GM19455 (cell line): ENCODE data around the gene AUTS2.

Experiments
- ATAC-seq: cut with Tn5 transposase; IDR thresholded peaks from one replicate; pipeline ENCODE4 v1.9.1; 2021; ENCODE audit not compliant: unreplicated experiment

AUTS2 gene

DNA sequence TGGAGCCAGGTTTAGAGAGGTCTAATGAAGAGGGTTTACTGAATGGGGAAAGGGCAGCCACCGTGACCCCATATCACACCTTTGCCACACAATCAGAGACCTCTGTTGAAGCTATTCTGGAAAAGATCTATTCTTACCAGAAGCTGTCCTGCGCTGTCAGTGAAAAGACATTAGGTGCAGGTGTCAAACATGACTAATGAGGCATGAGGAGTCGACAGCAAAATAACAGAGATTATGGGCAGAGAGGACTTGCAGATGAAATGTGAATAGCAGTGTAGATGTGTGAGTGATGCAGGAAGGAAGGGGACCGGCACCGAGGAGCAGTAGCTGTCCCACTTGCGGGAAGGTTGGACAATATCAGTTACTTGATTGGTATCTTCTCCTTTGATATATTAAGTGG is 906.0 kb downstream of the AUTS2 start:
- no peak for ATAC-seq

DNA sequence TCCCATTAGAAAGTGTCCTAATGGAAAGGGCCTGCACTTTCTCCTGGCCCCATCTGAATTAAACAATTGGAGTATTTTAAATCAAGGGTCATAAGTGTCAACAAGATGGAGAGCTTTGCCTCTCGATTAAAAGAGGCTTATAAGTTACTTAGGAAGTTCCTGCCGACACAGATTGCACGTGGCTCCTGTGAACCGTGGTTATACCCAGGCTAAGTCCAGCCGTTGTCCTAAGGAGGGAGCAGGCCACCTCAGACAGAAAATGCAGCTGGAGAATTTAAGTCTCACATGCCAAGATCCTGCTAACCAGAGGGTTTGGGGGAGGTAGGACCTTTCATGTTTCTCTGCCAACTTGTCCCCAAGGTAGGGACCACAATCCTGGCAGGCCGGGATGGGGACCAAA is 907.2 kb downstream of the AUTS2 start:
- no peak for ATAC-seq

DNA sequence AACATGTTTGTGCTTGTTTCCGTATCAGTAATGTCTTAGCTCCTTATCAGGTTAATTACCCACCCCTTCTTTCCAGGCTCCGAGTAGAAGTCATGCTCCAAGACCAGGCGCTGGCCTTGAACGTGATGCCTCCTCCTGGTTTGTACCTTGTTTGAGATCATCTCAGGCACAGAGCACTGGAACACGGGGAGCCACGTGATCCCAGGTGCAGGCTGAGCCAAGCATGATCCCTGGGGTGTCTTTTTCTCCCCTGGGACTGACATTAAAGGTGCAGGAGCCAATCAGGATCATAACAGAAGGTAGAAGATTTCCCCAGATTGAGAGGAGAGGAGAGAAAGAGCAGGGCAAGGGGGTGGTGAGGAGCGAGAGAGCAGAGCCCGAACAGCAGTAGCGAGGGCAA is 907.6 kb downstream of the AUTS2 start:
- no peak for ATAC-seq

DNA sequence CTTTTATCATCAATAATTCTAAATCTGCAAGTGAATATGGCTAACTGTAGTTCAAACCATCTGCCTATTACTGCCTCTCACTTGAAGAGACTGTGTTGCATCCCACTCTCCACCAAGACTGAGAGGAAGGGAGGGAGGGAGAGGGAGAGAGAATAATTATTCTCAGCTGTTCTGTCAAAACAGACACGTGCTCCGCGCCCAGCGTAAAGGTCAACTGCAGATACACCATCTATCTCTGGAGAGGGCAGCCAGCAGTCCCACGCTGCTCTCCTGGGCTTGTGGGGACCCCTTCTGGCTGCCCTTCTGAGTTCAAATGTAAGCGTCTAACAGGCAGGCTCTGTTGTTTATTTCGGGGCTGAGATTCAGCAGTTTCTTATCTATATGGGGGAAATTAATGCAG is 908.2 kb downstream of the AUTS2 start:
- ATAC-seq = no peak

DNA sequence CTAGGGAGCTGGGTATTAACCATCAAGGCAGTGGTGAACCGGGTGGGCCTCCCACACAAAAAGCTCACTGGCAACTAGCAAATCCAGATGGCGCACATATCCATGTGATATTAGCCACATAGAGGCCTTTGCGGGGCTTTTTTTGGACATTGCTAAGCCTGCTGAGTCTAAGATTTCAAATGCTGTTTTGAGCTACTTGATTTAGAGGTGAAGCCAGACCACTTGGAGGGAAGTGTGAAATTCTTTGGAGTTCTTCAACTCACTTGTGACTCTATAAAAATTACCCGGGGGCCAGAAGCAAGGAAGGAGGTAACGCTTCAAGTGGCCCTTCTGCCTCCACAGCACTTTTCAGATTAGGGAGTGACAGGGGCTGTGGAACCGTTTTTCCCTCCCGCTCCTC is 913.9 kb downstream of the AUTS2 start:
- ATAC-seq = no peak

DNA sequence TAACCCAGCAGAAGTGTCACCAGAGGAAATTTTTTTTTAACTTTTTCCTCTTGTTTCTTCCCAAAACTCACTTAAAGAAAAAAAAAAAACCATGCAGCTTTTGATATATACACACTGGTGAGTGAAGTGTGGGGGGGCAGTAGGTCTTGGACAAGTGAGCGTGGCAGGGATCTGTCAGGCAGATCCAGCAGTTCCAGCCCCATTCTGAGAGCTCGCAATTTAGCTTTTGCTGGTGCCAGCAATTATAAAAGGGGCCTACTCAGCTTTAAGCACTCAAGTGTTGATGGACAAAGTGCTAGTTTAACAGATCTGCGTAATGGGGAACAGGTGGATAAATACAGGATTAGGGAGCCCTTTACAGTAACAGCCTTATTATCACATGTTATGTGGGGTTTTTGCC is 914.5 kb downstream of the AUTS2 start:
- no peak for ATAC-seq

- no peak for ATAC-seq
Observed at GRCh38 chr7:70520611-70521010, 922.3 kb downstream of the AUTS2 start.

DNA sequence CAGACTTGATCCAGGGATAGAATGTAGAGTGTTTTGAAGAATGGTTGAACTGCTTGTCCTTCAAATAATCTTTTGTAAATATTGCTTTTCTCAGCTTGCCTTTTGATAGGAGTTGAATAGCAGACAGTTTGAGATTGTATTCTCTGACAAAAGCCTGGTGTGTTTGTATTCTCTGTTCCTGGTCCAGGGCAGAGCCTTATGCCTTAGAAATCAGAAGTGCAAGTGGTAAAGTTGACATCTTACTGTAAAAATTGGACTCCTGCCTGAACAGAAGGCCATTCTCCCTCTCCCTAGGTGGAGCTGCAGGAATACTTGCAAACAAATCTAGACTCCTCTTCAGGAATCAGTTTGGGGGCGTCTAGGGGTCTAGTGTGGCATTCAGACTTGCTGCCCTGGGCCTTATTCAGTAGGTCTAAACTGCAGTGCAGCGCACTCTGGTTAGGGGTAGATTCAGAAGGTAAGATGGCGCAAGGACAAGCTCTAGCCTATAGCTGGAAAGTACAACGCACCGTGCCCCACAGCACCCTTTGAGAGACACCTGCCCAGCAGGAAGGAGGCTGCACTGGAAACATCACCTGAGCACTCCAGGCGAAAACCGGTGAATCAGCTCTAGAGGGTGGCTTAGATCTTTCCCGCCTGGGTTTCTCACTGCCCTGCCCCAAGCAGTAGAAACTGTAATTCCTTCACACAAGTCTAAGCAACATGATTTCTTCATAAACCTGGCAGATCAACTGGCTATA is 925.1 kb downstream of the AUTS2 start:
- no peak for ATAC-seq

GRCh38 chr7:70523989-70524351 is 925.7 kb downstream of the AUTS2 start:
- ATAC-seq = no peak

GRCh38 chr7:70525991-70526390 is 927.7 kb downstream of the AUTS2 start:
- no peak for ATAC-seq

DNA sequence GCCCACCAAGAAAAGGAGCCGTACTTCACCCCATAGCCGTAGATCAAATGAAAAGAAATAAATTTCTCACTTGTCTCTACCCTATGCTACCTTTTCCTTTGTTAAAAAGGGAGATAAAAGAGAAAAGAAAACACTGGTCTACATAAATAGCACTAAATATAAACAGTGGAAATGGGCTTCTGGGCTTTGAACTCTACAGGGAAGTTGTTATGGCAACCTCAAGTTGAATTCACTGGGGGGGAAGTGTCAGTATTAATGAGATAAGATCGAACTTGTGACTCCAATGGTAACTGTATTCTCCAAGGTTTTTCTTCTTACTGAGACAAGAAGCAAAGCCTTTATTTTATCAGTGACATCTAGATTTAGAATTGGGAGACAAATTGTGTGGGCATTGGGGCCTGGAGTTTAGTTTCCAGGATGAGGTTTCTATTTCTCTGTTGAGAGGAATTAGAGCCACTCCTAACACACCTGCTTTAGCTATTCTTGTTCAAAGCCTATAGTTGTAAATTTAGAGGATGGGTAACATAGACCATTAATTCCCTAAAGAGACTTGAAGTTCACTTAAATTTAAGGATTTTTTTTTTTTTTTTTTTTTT is 929.3 kb downstream of the AUTS2 start:
- no peak for ATAC-seq

DNA sequence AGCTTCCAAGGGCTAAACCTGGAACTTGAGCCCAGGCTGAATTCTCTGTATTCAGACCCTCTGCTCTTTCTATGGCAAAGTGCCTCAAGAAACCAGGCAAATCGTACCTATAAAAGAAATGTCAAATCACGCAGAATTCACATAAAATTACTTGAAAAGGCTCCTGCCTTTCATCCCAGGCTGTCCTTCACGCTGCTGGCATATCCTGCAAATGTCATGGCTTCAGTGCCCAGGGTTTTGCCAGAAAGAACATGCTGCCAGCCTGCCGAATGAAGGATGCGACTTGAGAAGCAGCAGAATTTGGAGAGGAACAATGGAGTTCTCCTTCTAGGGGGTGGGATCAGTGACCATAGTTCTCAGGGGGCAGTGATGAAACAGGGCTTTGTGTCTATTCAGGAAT is 931.2 kb downstream of the AUTS2 start:
- ATAC-seq = no peak

DNA sequence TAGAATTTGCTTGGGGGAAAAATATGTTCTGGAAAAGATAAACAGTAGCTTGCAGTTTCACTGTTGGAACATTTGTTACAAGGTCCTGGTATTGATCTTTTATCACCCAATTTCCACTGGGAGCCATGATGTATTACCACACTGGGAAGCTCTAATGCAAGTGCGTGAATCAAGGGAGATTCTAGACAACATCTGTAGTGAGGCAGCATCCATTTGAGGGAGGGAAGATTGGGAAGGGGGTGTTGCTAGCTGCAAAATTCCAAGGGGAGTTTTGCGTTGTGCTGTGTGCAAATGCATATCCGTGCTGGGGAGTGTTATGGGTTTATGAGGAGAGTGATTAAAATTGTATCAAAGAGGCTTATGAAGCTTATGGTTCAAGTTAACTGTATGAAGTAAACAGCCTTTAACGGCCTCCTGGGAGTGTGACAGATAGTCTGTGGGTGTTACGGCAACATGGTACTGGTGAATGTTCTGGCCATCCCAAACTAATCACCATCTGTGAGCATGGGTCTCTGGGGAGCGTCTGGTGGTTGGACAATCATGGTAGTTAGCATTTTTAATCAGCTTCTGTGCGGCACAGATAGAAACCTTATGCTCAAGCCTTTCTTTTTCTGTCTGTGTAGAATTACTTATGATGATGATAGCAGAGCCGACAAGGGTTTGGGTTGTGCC is 931.8 kb downstream of the AUTS2 start:
- no peak for ATAC-seq

DNA sequence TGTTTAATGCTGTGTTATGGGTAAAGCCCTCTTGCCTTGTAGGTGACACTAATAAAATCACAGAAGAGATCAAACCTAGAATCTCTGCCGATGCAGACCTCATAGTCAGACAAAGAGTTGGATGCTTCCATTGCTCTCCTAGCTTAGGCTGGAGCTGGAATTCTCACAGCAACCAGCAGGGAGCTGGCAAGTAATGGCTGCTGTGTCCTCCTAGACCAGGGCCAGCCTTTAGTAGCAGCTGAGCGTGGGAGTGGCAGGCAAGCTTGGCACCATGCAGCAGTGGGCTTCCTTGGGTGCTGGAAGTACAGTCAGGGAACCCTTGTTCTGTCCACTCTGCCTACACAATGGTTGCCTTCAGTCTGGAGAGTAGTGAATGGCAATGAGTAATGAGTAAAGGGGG is 935.3 kb downstream of the AUTS2 start:
- no peak for ATAC-seq

DNA sequence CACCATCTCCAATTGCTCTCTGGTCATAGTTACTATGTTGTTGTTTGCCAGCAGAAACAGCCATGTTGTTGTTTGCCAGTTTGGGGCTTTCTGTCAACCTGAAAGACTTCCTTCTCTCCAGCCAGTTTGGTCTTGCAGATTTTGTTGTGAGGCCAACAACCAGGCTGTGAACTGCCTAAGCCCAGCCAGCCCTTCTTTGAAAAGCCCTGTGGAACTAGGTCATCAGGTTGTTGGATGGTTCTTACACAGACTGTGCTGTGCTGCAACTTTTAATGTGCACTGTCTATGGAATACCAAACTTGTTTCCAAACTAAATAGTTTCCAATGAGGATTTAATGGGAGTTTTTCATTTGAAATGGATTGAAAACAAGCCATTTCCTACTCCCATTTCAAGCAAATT is 940.9 kb downstream of the AUTS2 start:
- no peak for ATAC-seq

GRCh38 chr7:70539617-70540016 is 941.3 kb downstream of the AUTS2 start:
- ATAC-seq = no peak

DNA sequence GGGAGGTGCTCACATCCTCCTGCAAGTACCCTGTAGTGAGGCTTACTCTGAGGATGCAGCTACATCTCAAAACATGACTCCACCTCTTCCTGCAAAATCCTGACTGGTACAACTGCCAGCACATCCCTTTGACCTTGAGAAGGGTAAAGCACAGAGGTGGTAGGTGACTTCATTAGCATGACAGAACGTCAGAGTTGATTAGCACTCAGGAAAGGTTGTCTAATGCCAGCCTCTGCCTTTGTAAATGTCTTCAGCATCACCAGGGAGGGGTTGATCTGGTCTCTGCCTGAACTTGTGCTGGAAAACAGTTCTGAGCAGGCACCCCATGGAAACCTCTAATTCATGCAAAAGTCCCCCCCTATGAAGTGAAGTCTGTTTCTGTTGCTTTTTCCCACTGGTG is 942.4 kb downstream of the AUTS2 start:
- no peak for ATAC-seq

DNA sequence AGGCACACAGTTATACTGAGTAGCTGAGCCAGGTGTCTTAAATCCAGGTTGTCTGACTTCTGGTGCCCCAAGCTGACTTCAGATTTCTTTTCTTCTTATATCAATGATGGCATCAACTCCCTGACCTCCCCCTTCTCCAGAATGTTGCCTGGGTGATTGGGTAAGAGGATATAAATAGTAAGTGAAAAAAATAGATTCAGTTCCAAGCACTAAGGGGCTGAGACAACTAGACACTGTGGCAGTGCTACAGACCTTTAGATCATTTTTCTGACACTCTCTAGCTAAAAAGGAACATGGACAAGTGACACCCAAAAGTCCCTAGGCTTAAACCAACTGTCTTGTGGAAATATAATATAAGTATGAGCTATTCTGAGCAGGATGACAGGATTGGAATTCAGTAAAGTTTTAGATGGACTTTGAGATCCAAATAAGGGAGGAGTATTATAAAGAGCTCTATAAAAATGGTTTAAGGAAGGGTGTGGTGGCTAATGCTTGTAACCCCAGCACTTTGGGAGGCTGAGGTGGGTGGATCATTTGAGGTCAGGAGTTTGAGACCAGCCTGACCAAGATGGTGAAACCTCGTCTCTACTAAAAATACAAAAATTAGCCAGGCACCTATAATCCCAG is 944.6 kb downstream of the AUTS2 start:
- ATAC-seq = no peak

DNA sequence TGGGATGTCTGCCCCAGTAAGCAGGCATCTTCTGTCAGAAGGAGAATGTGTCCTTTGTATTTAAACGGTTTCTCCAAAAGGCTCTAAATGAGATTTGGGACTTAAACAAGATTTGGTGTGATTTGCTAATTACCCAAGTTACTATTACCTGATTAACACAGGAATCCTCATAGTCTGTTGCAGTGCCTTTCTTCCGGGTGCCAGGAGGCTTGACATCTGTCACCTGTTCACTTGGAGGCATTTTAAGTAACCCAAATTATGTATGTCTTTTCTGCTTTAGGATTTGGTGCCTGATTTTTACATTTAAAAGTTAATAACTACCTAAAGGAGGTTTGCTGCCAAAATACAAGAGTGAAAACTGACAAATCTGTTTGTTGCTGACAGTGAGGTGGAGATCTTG is 945.7 kb downstream of the AUTS2 start:
- ATAC-seq = no peak

DNA sequence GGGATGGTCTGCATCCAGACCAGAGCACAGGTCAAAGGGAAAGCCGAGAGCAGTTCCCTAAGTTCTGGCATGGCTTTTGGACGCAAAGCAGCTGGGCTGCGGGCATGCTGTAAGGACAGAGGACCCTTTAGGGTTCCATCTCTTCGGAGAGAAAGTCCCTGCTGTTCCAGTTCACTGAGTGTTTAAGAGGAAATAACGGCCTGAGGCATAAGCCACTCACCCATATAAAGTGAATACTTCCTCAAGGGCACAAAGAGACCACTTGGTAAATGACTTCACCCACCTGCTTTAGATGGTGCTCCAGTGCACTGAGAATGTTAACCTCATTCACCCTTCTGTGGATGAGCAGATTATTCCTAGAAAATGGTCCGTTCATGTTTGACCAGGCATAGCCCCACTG is 946.9 kb downstream of the AUTS2 start:
- ATAC-seq = no peak

GRCh38 chr7:70552141-70552540 is 953.9 kb downstream of the AUTS2 start:
- ATAC-seq = no peak

DNA sequence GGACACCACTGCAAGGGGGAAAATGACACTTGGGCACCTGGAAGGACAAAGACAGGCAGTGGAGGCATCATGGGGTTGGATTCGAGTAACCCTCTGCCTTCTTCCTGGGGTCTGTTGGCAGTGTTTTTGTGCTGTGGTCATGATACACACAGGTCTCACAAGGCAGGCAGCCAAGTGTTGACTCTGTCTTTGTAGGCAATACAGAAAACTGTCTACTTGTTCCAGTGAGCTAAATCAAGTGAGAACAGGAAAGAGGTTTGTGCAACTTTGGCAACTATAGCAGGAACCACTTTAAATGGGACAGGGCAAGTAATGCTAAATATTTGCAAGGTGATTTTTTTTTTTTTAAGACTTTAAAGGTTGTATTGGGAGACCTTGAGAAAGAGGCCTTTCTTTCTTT is 955.1 kb downstream of the AUTS2 start:
- ATAC-seq = no peak
